OCI-LY7 (cell line): ENCODE data around the gene SLC47A1. TPM values are rescaled to one million over a fixed set of nuclear protein-coding genes. Genes with fewer than 3 reads are reported as not detected.

Experiments used
- BruUV-seq: library from RNA; stranded (reverse); fragments of 400-500 nt; replicated peaks from 2 replicates; lab custom pipeline; 2021; lab: Mats Ljungman, UMichigan
- CTCF ChIA-PET: fragments of 300-600 bp; sonication (Branson Sonifier 250); formaldehyde crosslinking; loops from one replicate; lab custom pipeline; 2022; ENCODE audit warnings: antibody characterized with exemption; ENCODE audit not compliant: unreplicated experiment; lab: Charles Lee
- POLR2A ChIA-PET: fragments of 300-600 bp; sonication (Branson Sonifier 250); formaldehyde crosslinking; loops from one replicate; lab custom pipeline; 2022; ENCODE audit warnings: antibody characterized with exemption; lab: Charles Lee
- DNase-seq: peaks from one replicate; pipeline ENCODE4 v3.0.0-alpha.2; 2015; ENCODE audit warnings: low spot score
- H2AFZ ChIP-seq: fragments of 200-600 bp; sonication (generic), shearing (Covaris generic); 2 replicates; pipeline ENCODE4 v1.6.1; 2014; ENCODE audit warnings: mild to moderate bottlenecking, antibody characterized with exemption, low read length, moderate library complexity
- H3K27ac ChIP-seq: fragments of 200-600 bp; sonication (generic); 2 replicates; pipeline ENCODE4 v1.5.1; 2014; ENCODE audit warnings: mixed run types, low read depth, mild to moderate bottlenecking, moderate library complexity, low read length, inconsistent platforms; ENCODE audit not compliant: poor library complexity, severe bottlenecking
- H3K36me3 ChIP-seq: fragments of 200-600 bp; sonication (generic); 2 replicates; pipeline ENCODE4 v1.6.1; 2014; ENCODE audit warnings: mild to moderate bottlenecking, antibody characterized with exemption, low read length, moderate library complexity, mixed read lengths; ENCODE audit not compliant: insufficient read depth
- H3K4me1 ChIP-seq: fragments of 200-600 bp; sonication (generic); 2 replicates; pipeline ENCODE4 v1.5.1; 2014; ENCODE audit warnings: mild to moderate bottlenecking, low read length; ENCODE audit not compliant: insufficient read depth, poor library complexity, severe bottlenecking
- H3K4me2 ChIP-seq: fragments of 200-600 bp; sonication (generic); 2 replicates; pipeline ENCODE4 v1.6.1; 2014; ENCODE audit warnings: mild to moderate bottlenecking, low read length
- H3K4me3 ChIP-seq: fragments of 200-600 bp; sonication (generic); 2 replicates; pipeline ENCODE4 v1.5.1; 2014; ENCODE audit warnings: mild to moderate bottlenecking, low read depth, low read length; ENCODE audit not compliant: poor library complexity, severe bottlenecking
- H3K79me2 ChIP-seq: fragments of 200-600 bp; sonication (generic); 2 replicates; pipeline ENCODE4 v1.6.1; 2016; ENCODE audit warnings: low read depth, mild to moderate bottlenecking, low read length, moderate library complexity, mixed read lengths; ENCODE audit not compliant: insufficient read depth
- H3K9me2 ChIP-seq: fragments of 200-600 bp; sonication (generic); 2 replicates; pipeline ENCODE4 v1.6.1; 2016; ENCODE audit warnings: mild to moderate bottlenecking, low read length, mixed read lengths; ENCODE audit not compliant: insufficient read depth
- H3K9me3 ChIP-seq: fragments of 200-600 bp; sonication (generic); 2 replicates; pipeline ENCODE4 v1.6.1; 2014; ENCODE audit warnings: mild to moderate bottlenecking, mixed run types, low read length, mixed read lengths
- H4K20me1 ChIP-seq: fragments of 200-600 bp; sonication (generic); 2 replicates; pipeline ENCODE4 v1.6.1; 2014; ENCODE audit warnings: mild to moderate bottlenecking, antibody characterized with exemption, low read length, moderate library complexity, mixed read lengths; ENCODE audit not compliant: insufficient read depth
- CTCF ChIP-seq: fragments of 200-600 bp; sonication (generic); conservative IDR thresholded peaks from 2 replicates; pipeline ENCODE4 v1.5.1; 2014; ENCODE audit warnings: mild to moderate bottlenecking, antibody characterized with exemption, low read length, moderate library complexity, mixed read lengths
- EZH2phosphoT487 ChIP-seq: fragments of 200-600 bp; sonication (generic); IDR thresholded peaks from 2 replicates; pipeline ENCODE4 v1.6.1; 2018; ENCODE audit warnings: low read depth, borderline replicate concordance, mild to moderate bottlenecking, mixed run types, antibody characterized with exemption, low read length, moderate library complexity, mixed read lengths
- intact Hi-C: fragments of 100-400 bp; cut with micrococcal nuclease; formaldehyde crosslinking; loops from one replicate; pipeline ENCODE4 v1.10.0; 2022; ENCODE audit not compliant: unreplicated experiment
- total RNA-seq, 2 experiments: library from RNA; depleted of rRNA in 1 of 2; stranded (reverse); fragments of >200 nt in 1 of 2; shearing (Covaris generic) in 1 of 2; gene quantifications; 2 replicates each; pipeline ENCODE4 v1.2.3, GENCODE V29; 2014 to 2022

SLC47A1 gene
- total RNA-seq, 2 experiments from 2014 or later = not detected

- Histone ChIP-seq H3K4me2 (no peak overlapping the region), H4K20me1 (no peaks in the 10 kb centered on the region), H3K27ac (no peak overlapping the region), H3K4me3 (no peak overlapping the region), H3K4me1 (no peaks in the 10 kb centered on the region), H3K9me3 (no peaks in the 10 kb centered on the region), H3K79me2 (no peaks in the 10 kb centered on the region), H3K36me3 (no peaks in the 10 kb centered on the region), H3K9me2 (no peaks in the 10 kb centered on the region), H2AFZ (no peak overlapping the region)
- intact Hi-C loops = no loop called here
- no peak for DNase-seq
- ChIA-PET CTCF (interaction anchor here (0.6 kb wide), 1 partner anchor 468 kb away, joined by 3 read pairs; no protein-coding TSS in a partner anchor), POLR2A (no interaction called here)
- TF ChIP-seq EZH2phosphoT487 (no peak), CTCF (no peak)
- no TSS peak for BruUV-seq
These were observed 16.3 kb downstream of the SLC47A1 start for GRCh38 chr17:19549746-19550623.

- Histone ChIP-seq H3K4me3 (no peak overlapping the region), H3K27ac (no peak overlapping the region), H3K36me3 (no peaks in the 10 kb centered on the region), H3K9me2 (no peaks in the 10 kb centered on the region), H3K9me3 (no peaks in the 10 kb centered on the region), H3K79me2 (no peaks in the 10 kb centered on the region), H3K4me1 (no peaks in the 10 kb centered on the region), H2AFZ (no peak overlapping the region), H4K20me1 (no peaks in the 10 kb centered on the region), H3K4me2 (no peak overlapping the region)
- ChIA-PET CTCF (interaction anchor here (0.6 kb wide), 1 partner anchor 467 kb away, joined by 3 read pairs; no protein-coding TSS in a partner anchor), POLR2A (no interaction called here)
- DNase-seq = no peak
- intact Hi-C loops = no loop called here
- TF ChIP-seq CTCF = no peak
- no peak for TF ChIP-seq EZH2phosphoT487
- no TSS peak for BruUV-seq
These were observed 17.5 kb downstream of the SLC47A1 start for GRCh38 chr17:19551165-19551564.
